ENCODE data around the gene BABAM2.

DNA sequence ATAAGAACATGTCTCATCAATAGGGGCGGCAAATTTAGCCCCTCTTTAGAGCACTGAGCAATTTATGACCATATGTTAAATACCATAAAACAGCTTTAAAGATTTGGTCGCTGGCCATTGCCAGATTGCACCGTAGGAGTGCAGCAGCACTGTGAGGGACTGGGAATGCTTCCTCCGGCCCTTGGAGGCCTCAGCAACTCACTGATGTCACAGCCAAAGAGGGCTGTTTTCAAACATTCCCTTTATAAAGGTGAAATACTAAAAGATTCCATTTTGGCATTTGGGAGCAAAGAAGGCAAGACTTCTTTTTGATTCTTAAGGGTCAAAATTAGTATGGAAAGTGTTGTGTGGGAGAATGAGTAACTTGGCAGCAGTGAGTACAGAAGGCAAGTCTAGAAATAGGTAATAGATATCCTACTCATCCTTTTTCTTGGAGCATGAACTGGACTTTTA lies 63.7 kb downstream of the BABAM2 start:
- TF ChIP-seq CTCF (IDR thresholded peaks at IDR 0.05; ENCODE audit: insufficient read depth, low read depth, low read length) (no peak), EZH2 (IDR thresholded peaks at IDR 0.05; ENCODE audit: insufficient read depth, low read length) (no peak)
